HepG2 (cell line): ENCODE data around the gene STUB1. TPM values are rescaled to one million over a fixed set of nuclear protein-coding genes. Genes with fewer than 3 reads are reported as not detected.
A peak's percentile ranks its signal among the peaks of the same experiment; 100 is the strongest.

Source experiments
- ARNT2 ChIP-seq: sonication (generic); formaldehyde crosslinking; IDR thresholded peaks from 2 replicates; pipeline ENCODE4 v1.8.0; 2022; ENCODE audit warnings: mild to moderate bottlenecking, low read depth, missing genetic modification reagents, moderate library complexity
- CAMTA2 ChIP-seq: sonication (generic); formaldehyde crosslinking; IDR thresholded peaks from 2 replicates; pipeline ENCODE4 v1.4.0; 2020; ENCODE audit warnings: mild to moderate bottlenecking, missing genetic modification reagents, borderline replicate concordance
- HES4 ChIP-seq: sonication (generic); formaldehyde crosslinking; IDR thresholded peaks from 2 replicates; pipeline ENCODE4 v1.9.0; 2021; ENCODE audit warnings: mild to moderate bottlenecking, missing genetic modification reagents, borderline replicate concordance
- HINFP ChIP-seq: sonication (generic); formaldehyde crosslinking; IDR thresholded peaks from 2 replicates; pipeline ENCODE4 v1.4.0; 2020; ENCODE audit warnings: low read depth, mild to moderate bottlenecking, missing genetic modification reagents
- HNF4A ChIP-seq: sonication (generic); formaldehyde crosslinking; IDR thresholded peaks from 2 replicates; pipeline ENCODE4 v1.4.0; 2020; ENCODE audit warnings: missing genetic modification reagents
- KIAA2018 ChIP-seq: sonication (generic); formaldehyde crosslinking; IDR thresholded peaks from 2 replicates; pipeline ENCODE4 v1.5.0; 2020; ENCODE audit warnings: mild to moderate bottlenecking, missing genetic modification reagents, borderline replicate concordance
- MXD1 ChIP-seq: sonication (generic); formaldehyde crosslinking; IDR thresholded peaks from 2 replicates; pipeline ENCODE4 v1.4.0; 2020; ENCODE audit warnings: mild to moderate bottlenecking, missing genetic modification reagents
- RFX1 ChIP-seq: fragments of 450-650 bp; IDR thresholded peaks from 2 replicates; pipeline ENCODE4 v1.6.1; 2017
- SRY ChIP-seq: sonication (generic); formaldehyde crosslinking; IDR thresholded peaks from 2 replicates; pipeline ENCODE4 v1.8.0; 2022; ENCODE audit warnings: mild to moderate bottlenecking, missing genetic modification reagents
- ZFX ChIP-seq: sonication (generic); formaldehyde crosslinking; IDR thresholded peaks from 2 replicates; pipeline ENCODE4 v1.4.0; 2020; ENCODE audit warnings: mild to moderate bottlenecking, low read depth, missing genetic modification reagents, moderate library complexity
- ZNF451 ChIP-seq: sonication (generic); formaldehyde crosslinking; IDR thresholded peaks from 2 replicates; pipeline ENCODE4 v1.5.0; 2020; ENCODE audit warnings: mild to moderate bottlenecking, missing genetic modification reagents
- ZNF629 ChIP-seq: sonication (generic); formaldehyde crosslinking; conservative IDR thresholded peaks from 2 replicates; pipeline ENCODE4 v1.5.0; 2020; ENCODE audit warnings: missing genetic modification reagents
- polyA plus RNA-seq, 8 experiments: library from polyadenylated mRNA; depleted of rRNA in 3 of 8; stranded (reverse) in 7 of 8; unstranded in 1 of 8; fragments of >200 nt; fragmentation: Illumina TruSeq in 4 of 8; extraction: Trizol in 4 of 8; gene quantifications; 2 replicates each; pipeline versions ENCODE4 v1.2.1 to v1.2.3, GENCODE V29; 2011 to 2016; ENCODE audit warnings: low read depth in 4 of 8, missing spikeins in 1 of 8, mixed read lengths in 1 of 8; ENCODE audit not compliant: insufficient read depth in 1 of 8
- total RNA-seq, 5 experiments: library from RNA; depleted of rRNA; stranded (reverse); fragments of >200 nt; fragmentation: Illumina TruSeq; extraction: Trizol; gene quantifications; 2 replicates each; pipeline ENCODE4 v1.2.3, GENCODE V29; 2016; ENCODE audit warnings: low read depth in 1 of 5
- TF ChIP-seq, protein P1 (sequence below): sonication (generic); formaldehyde crosslinking; IDR thresholded peaks from 2 replicates; pipeline ENCODE4 v1.5.1; 2020; ENCODE audit warnings: mild to moderate bottlenecking, missing genetic modification reagents, moderate library complexity

Gene STUB1
- total and polyA plus RNA-seq, 2 of the 13 experiments (the other 11 are each of a cell fraction or from before 2014, with no cell fraction given) = 52.9 to 78.2 TPM

DNA sequence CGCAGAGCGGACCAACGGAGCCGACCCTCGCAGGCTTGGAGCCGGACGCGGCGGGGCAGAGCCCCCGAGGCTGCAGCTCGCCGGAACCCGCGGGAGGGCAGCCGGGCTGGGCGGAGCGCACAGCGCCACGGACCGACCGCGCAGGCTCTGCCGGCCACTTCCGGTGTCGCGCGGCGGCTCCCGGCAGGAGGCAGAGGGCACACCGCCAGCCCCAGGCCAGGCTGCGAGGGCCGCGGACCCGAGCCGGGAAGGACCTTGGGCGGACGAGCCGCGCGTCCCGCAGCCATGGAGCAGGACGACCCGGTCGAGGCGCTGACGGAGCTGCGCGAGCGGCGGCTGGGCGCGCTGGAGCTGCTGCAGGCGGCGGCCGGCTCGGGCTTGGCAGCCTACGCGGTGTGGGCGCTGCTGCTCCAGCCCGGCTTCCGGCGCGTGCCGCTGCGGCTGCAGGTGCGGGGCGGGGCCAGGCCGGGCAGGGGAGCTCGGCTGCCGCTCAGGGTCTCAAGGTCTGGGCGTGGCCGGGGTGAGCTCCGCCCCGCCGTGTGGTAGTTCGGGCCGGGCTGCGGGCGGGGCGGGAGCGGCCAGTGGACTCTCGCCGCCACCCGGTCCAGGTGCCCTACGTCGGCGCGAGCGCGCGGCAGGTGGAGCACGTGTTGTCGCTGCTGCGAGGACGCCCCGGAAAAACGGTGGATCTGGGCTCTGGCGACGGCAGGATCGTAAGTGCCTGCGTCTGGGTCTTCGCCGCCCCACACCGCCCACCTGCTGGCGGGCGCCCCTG is 41.0 kb downstream of the STUB1 start, which contains the start of gene ANTKMT (continued):
- TF ChIP-seq KIAA2018 (CRISPR knock-in tag) = no peak
- peak; percentile 91 for TF ChIP-seq HES4 (CRISPR knock-in tag)
- peak; percentile 17; the same call in 1 of the 2 replicates for TF ChIP-seq HNF4A (CRISPR knock-in tag)
- TF ChIP-seq CAMTA2 (CRISPR knock-in tag) = 0 out of 2 replicates have a peak, but pooled peaks have one; percentile 82
- peak; percentile 98 for TF ChIP-seq ZFX (CRISPR knock-in tag)
- no peak for TF ChIP-seq RFX1
- peak; percentile 93 for TF ChIP-seq ARNT2
- TF ChIP-seq SRY = peak; percentile 85; the same call in 1 of the 2 replicates
- TF ChIP-seq HINFP (CRISPR knock-in tag) = peak; percentile 73; the same call in 1 of the 2 replicates
- peak; percentile 81 for TF ChIP-seq MXD1 (CRISPR knock-in tag)
- TF ChIP-seq, protein P1, sequence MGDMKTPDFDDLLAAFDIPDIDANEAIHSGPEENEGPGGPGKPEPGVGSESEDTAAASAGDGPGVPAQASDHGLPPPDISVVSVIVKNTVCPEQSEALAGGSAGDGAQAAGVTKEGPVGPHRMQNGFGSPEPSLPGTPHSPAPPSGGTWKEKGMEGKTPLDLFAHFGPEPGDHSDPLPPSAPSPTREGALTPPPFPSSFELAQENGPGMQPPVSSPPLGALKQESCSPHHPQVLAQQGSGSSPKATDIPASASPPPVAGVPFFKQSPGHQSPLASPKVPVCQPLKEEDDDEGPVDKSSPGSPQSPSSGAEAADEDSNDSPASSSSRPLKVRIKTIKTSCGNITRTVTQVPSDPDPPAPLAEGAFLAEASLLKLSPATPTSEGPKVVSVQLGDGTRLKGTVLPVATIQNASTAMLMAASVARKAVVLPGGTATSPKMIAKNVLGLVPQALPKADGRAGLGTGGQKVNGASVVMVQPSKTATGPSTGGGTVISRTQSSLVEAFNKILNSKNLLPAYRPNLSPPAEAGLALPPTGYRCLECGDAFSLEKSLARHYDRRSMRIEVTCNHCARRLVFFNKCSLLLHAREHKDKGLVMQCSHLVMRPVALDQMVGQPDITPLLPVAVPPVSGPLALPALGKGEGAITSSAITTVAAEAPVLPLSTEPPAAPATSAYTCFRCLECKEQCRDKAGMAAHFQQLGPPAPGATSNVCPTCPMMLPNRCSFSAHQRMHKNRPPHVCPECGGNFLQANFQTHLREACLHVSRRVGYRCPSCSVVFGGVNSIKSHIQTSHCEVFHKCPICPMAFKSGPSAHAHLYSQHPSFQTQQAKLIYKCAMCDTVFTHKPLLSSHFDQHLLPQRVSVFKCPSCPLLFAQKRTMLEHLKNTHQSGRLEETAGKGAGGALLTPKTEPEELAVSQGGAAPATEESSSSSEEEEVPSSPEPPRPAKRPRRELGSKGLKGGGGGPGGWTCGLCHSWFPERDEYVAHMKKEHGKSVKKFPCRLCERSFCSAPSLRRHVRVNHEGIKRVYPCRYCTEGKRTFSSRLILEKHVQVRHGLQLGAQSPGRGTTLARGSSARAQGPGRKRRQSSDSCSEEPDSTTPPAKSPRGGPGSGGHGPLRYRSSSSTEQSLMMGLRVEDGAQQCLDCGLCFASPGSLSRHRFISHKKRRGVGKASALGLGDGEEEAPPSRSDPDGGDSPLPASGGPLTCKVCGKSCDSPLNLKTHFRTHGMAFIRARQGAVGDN (CRISPR knock-in tag) = peak; percentile 96
- TF ChIP-seq ZNF451 (CRISPR knock-in tag) = peak; percentile 68; the same call in 1 of the 2 replicates
- 0 out of 2 replicates have a peak, but pooled peaks have one; percentile 22 for TF ChIP-seq ZNF629 (CRISPR knock-in tag)
